Panc1 (cell line): ENCODE results near the gene LRRK1. TPM values are rescaled to one million over a fixed set of nuclear protein-coding genes. Genes with fewer than 3 reads are reported as not detected.

Experiments
- ATAC-seq: fragments of 200-7000 bp; cut with Tn5 transposase; 2 replicates; pipeline ENCODE4 v1.9.1; 2020; ENCODE audit warnings: mild to moderate bottlenecking, moderate library complexity
- BruUV-seq: library from RNA; stranded (reverse); fragments of 400-500 nt; replicated peaks from 2 replicates; lab custom pipeline; 2021; lab: Mats Ljungman, UMichigan
- CTCF ChIA-PET: fragments of 300-600 bp; sonication (Branson Sonifier 250); formaldehyde crosslinking; loops from one replicate; lab custom pipeline; 2022; ENCODE audit warnings: antibody characterized with exemption; lab: Charles Lee
- POLR2A ChIA-PET: fragments of 300-600 bp; sonication (Branson Sonifier 250); formaldehyde crosslinking; loops from one replicate; lab custom pipeline; 2022; ENCODE audit warnings: antibody characterized with exemption; lab: Charles Lee
- DNase-seq: peaks from one replicate; pipeline ENCODE4 v3.0.0-alpha.2; 2010; ENCODE audit warnings: low read depth, low spot score
- H3K27ac ChIP-seq: 2 replicates; pipeline ENCODE4 v1.5.1; 2011; ENCODE audit warnings: mild to moderate bottlenecking, low read length, inconsistent platforms
- H3K27me3 ChIP-seq: fragments of 200-500 bp; sonication (Bioruptor generic); 2 replicates; pipeline ENCODE4 v1.6.0; 2014; ENCODE audit warnings: low read length, inconsistent platforms; ENCODE audit not compliant: control insufficient read depth, insufficient read depth
- H3K36me3 ChIP-seq: fragments of 200-500 bp; sonication (Bioruptor generic); 2 replicates; pipeline ENCODE4 v1.5.1; 2014; ENCODE audit warnings: inconsistent platforms, mild to moderate bottlenecking, low read length, moderate library complexity; ENCODE audit not compliant: control insufficient read depth, insufficient read depth
- H3K4me1 ChIP-seq: 2 replicates; pipeline ENCODE4 v1.5.1; 2011; ENCODE audit warnings: inconsistent platforms, mild to moderate bottlenecking, low read length, moderate library complexity; ENCODE audit not compliant: control insufficient read depth, insufficient read depth
- H3K4me3 ChIP-seq, 2 experiments: 2 replicates each; pipeline ENCODE4 v1.5.1; 2011 to 2012; ENCODE audit warnings: low read depth in 2 of 2, low read length in 2 of 2, mild to moderate bottlenecking in 2 of 2, inconsistent platforms in 1 of 2, moderate library complexity in 1 of 2
- H3K9me3 ChIP-seq: fragments of 200-500 bp; sonication (Bioruptor generic); 2 replicates; pipeline ENCODE4 v1.5.1; 2014; ENCODE audit warnings: low read depth, mild to moderate bottlenecking, inconsistent platforms, low read length, moderate library complexity; ENCODE audit not compliant: control insufficient read depth, insufficient read depth
- CTCF ChIP-seq: fragments of 450-650 bp; IDR thresholded peaks from 2 replicates; pipeline ENCODE4 v1.5.1; 2017; ENCODE audit warnings: mild to moderate bottlenecking
- POLR2AphosphoS5 ChIP-seq: IDR thresholded peaks from 2 replicates; pipeline ENCODE4 v1.6.1; 2012; ENCODE audit warnings: mild to moderate bottlenecking, low read depth, low read length, moderate library complexity
- REST ChIP-seq, 2 experiments: IDR thresholded peaks; 2 replicates each; pipeline ENCODE4 v1.6.1; 2011 to 2012; ENCODE audit warnings: low read depth in 2 of 2, control low read depth in 1 of 2, low read length in 1 of 2, mild to moderate bottlenecking in 1 of 2, moderate library complexity in 1 of 2; ENCODE audit not compliant: insufficient read depth in 1 of 2
- SIN3A ChIP-seq: IDR thresholded peaks from 2 replicates; pipeline ENCODE4 v1.6.1; 2012; ENCODE audit warnings: low read depth, mild to moderate bottlenecking, low read length, moderate library complexity, borderline replicate concordance; ENCODE audit not compliant: insufficient read depth
- TCF7L2 ChIP-seq: IDR thresholded peaks from 2 replicates; pipeline ENCODE4 v1.6.1; 2011; ENCODE audit warnings: mild to moderate bottlenecking, low read depth, low read length, inconsistent platforms
- in situ Hi-C: cut with HindIII; loops from 2 replicates; pipeline ENCODE4 v1.10.0; 2016; ENCODE audit warnings: low sequenced_read_pairs, low pct_unique_long_range_greater_than_20kb
- intact Hi-C: fragments of 100-400 bp; cut with micrococcal nuclease; formaldehyde crosslinking; loops from one replicate; pipeline ENCODE4 v1.10.0; 2022; ENCODE audit not compliant: unreplicated experiment
- total RNA-seq: library from RNA; stranded (reverse); gene quantifications from one replicate; pipeline ENCODE4 v1.2.1, GENCODE V29; 2021; ENCODE audit not compliant: unreplicated experiment

LRRK1 gene
- total RNA-seq, 1 experiment from 2014 or later: 88.0 TPM

GRCh38 chr15:101051291-101052030 lies 132.3 kb downstream of the LRRK1 start:
- CTCF ChIA-PET: interaction anchor here (1.1 kb wide), 1 partner anchor 70 kb away, joined by 5 read pairs; no protein-coding TSS in a partner anchor

More at GRCh38 chr15:101051291-101052030, 132.3 kb downstream of the LRRK1 start:
- Histone ChIP-seq H3K4me1 (no peaks in the 10 kb centered on the region), H3K27ac (no peak overlapping the region), H3K9me3 (no peaks in the 10 kb centered on the region), H3K36me3 (peaks cover 10% of the 10 kb centered on the region), H3K4me3 (no peak overlapping the region), H3K27me3 (no peaks in the 10 kb centered on the region)
- TF ChIP-seq REST (IDR thresholded peaks at IDR 0.05; ENCODE audit: insufficient read depth in 1 of 2, low read depth in 2 of 2, low read length in 1 of 2): no peak
- TF ChIP-seq CTCF: no peak
- TF ChIP-seq POLR2AphosphoS5: no peak
- no peak for TF ChIP-seq SIN3A
- no peak for TF ChIP-seq TCF7L2
- intact Hi-C loops: no loop called here
- in situ Hi-C loops: no loop called here
- BruUV-seq: no TSS peak
- DNase-seq: no peak
- ATAC-seq: no peak
- POLR2A ChIA-PET: no interaction called here
